ENCODE data around the gene ATP5F1E.
"Not testable (repeated sequence)": the region's sequence is repeated elsewhere in the genome, so short reads cannot be mapped to it uniquely, and the experiment has no call there.

Gene ATP5F1E

DNA sequence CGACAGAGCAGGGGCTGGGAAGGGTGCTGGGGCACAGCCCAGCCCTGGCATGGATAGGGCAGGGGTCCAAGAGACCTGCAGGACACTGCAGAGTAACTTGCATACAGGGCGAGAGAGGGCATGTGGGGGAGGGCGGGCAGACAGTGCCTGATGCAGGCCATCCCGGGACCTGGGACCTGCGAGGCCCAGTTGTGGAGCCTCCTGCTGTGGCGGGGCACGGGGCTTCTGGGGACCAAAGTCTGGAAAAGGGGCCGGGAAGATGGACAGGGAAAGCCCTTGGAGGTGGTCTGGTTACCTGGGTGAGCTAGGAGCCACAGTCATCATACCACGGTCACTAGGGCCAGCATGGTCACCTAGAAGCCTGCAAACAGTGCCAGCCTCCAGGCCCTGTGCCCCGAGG lies 13.3 kb downstream of the ATP5F1E start:
- no peak for ATAC-seq

GRCh38 chr20:59017493-59018231 lies 14.5 kb downstream of the ATP5F1E start:
- no peak for ATAC-seq

DNA sequence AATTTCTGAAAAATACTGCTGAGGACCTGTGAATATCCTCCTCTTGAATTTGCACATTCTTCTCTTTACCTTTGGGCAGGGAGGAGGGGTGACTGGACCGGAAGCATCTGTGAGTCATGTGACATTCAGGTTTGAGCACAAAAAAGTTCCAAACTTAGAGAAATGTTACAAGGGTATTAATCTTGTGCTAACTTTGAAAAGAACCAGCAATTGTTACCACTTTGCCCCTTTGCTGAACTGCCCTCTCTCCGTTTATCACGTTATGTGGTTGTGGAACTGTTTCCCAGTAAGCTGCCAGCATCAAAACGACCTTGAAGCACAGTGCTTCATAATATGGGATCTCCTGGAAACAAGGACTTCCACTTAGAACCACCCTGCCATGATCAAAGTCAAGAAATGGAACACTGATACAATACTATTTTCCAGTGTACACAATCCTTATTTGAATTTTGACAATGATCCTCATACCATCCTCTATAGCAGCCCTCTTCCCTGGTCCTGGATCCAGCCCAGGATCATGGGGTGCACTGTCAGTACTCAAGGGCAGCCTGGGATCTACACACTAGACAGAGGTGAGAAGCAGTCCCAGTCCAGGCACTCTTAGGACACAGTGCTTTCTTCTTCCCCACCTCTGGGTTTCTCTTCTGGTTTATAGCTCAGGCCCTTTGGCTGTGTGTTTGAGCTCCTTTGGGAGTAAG lies 15.2 kb downstream of the ATP5F1E start:
- ATAC-seq: peak; percentile 45 to 84

- no peak for ATAC-seq
Measured at GRCh38 chr20:59015812-59016711, 16.1 kb downstream of the ATP5F1E start.

DNA sequence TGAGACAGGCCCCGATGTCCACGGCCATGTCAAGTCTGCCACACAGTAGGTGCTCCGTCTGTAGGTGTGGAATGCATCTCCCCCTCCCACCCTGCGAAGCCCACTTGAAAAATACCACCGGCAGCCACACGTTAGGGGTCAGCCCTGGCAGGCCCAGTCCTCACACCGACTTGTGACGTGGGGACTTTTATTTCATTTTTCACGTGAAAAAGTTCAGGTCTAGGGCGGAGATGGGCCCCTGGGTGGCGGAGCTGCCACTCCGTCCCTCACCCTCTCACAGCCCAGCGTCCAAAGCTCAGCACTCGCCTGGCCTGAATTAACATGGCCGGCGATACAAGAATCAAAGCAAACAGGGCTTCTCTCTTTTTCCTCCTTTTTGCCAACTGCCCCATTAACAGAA lies 16.7 kb downstream of the ATP5F1E start:
- no peak for ATAC-seq

- no peak for ATAC-seq
Measured at GRCh38 chr20:59014680-59015389, 17.3 kb downstream of the ATP5F1E start.

- peak in 1 of 2 donors; percentile 18 for ATAC-seq
Measured at GRCh38 chr20:59013959-59014608, 18.1 kb downstream of the ATP5F1E start.

GRCh38 chr20:59013031-59013951 lies 18.8 kb downstream of the ATP5F1E start:
- no peak for ATAC-seq

DNA sequence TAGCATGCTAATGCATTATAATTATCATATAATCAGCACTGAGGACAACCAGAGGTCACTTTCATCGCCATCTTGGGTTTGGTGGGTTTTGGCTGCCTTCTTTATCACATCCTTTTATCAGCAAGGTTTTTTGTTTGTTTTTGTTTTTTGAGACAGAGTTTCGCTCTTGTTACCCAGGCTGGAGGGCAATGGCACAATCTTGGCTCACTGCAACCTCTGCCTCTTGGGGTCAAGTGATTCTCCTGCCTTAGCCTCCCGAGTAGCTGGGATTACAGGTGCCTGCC lies 20.3 kb downstream of the ATP5F1E start:
- ATAC-seq: not testable (repeated sequence)

- ATAC-seq: no peak
Measured at GRCh38 chr20:59010995-59011873, 20.9 kb downstream of the ATP5F1E start.

DNA sequence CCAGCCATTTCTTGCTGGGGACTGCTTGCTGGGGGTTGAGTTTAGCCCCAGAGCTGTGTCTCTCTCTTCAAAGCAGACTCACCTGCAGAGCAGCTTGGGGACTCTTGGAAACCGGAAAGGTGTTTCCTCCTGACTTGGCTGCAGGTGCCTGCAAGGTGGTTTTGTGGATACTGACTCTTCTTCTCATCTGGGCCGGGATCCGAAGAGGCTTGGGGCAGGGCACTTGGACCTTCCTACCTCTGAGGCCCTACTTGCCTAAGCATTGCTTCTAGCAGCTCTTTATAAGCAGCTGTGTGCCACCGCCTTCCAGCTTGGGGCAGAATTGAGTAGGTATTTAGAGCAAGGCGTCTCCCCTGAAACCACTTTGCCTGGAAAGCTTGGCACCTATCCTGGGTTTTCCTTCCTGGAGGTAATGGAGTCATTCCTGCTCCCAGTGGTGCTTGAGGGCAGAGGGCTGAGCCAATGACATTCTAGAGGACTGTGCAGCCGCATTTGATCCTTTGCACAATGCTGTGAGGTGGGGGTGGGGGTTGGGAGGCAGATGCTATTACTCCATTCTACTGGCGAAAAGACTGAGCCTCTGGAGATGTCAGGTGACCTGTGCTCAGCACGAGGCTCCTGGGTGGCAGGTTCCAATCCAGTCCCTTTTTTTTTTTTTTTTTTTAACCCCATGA lies 21.7 kb downstream of the ATP5F1E start:
- ATAC-seq: no peak

DNA sequence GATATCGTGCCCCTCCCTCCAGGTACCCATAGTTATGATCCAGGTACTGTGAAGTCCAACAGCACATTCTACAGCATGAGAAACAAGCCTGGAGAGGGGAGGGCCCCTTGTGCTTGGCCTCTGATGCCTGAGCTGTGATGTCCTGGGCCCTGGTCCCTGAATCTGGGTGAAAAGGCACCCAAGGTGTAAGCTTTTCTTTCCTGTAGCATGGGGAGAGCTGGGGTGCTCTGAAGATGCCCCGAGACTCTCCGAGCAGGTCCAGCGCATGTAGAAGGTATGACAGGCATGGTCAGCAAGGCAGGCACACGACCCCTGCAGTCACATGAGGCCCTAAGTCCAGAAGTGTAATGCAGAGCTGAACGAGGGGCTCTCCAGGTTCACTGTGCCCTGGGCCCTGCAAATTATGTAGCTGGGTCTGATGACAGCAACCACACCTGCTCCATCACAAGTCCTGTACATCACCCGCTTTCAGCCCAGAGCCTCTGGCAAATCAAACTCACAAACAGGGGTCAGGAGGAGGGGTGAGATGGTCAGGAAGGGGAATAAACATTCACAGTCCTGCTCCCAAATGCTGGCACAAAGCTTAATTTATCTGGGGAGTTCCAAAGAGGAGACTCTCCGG lies 23.3 kb downstream of the ATP5F1E start:
- ATAC-seq: no peak

GRCh38 chr20:59007665-59008511 lies 24.2 kb downstream of the ATP5F1E start:
- no peak for ATAC-seq

GRCh38 chr20:59006864-59007664 lies 25.1 kb downstream of the ATP5F1E start, which contains the start of gene CTSZ:
TSS of gene CTSZ (minus strand) at chr20:59007254. CDS start at chr20:59007128, 126 bp downstream.
- peak; percentile 69 to 74 for ATAC-seq

- peak in 1 of 2 donors; percentile 4 for ATAC-seq
Measured at GRCh38 chr20:59006167-59006863, 25.8 kb downstream of the ATP5F1E start.

DNA sequence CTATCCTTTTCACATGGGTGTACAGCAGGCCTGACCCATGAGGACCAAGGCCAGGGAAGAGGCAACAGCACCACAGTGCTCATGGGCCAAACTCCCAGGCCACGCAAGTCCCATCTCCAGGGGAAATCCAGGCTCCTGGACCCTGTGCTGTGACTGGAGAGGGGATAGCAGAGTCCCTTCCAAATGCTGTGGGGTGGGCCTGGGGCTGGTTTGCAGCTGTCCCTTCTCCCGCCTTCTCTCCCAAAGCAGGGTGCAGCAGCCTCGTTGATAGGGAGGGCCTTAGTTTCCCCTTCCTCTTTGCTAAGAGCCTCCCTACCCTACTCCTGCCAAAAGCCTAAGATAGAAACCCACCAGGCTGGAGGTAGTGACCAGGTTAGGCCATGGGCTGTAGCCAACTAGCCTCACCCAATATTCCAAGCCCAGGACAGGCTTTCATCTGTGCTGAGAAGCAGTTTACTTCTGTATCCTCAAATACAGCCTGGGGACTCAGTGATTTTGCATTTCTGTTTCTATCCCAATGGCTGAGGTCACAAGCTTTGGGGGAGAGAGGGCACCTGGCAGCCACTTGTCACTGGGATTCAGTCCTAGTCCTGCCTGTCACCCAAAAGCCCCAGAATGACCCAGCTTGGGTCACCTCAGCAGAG lies 26.5 kb downstream of the ATP5F1E start:
- no peak for ATAC-seq

All from activated CD4-positive, CD25-positive, alpha-beta regulatory T cell treated with anti-CD3 and anti-CD28 coated beads, Interleukin-2, amount 50 U/mL, for 24 hours (primary cell).